ENCODE data around the gene CYP1A2.

DNA sequence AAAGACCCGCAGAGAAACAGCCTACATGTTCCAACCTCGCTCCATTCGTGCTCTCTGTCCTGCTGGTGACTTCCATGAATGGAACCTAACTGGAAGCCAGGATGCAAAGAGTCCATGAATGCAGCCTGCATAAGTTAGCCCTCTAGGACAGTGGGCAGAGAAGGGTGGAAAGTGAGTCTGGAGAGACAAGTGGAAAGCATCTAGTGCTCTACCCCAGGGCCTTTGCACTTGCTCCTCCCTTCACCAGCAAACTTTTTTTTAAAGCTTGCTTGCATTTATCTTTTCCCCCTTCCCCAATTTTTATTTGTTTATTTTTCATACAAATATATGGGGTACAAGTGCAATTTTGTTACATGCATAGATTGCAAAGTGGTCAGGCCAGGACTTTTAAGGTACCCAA, 15.4 kb upstream of the CYP1A2 start:
- TF ChIP-seq POLR2A (IDR thresholded peaks at IDR 0.05; ENCODE audit: extremely low read depth, insufficient read length) (no peak), MYC (IDR thresholded peaks at IDR 0.05; ENCODE audit: low read depth, low read length) (no peak)
- TF ChIP-seq, protein P1, sequence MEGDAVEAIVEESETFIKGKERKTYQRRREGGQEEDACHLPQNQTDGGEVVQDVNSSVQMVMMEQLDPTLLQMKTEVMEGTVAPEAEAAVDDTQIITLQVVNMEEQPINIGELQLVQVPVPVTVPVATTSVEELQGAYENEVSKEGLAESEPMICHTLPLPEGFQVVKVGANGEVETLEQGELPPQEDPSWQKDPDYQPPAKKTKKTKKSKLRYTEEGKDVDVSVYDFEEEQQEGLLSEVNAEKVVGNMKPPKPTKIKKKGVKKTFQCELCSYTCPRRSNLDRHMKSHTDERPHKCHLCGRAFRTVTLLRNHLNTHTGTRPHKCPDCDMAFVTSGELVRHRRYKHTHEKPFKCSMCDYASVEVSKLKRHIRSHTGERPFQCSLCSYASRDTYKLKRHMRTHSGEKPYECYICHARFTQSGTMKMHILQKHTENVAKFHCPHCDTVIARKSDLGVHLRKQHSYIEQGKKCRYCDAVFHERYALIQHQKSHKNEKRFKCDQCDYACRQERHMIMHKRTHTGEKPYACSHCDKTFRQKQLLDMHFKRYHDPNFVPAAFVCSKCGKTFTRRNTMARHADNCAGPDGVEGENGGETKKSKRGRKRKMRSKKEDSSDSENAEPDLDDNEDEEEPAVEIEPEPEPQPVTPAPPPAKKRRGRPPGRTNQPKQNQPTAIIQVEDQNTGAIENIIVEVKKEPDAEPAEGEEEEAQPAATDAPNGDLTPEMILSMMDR (IDR thresholded peaks at IDR 0.05; ENCODE audit: low read depth, low read length): no peak

Measured in NB4 (cell line).